ENCODE data around the gene ACP3.

DNA sequence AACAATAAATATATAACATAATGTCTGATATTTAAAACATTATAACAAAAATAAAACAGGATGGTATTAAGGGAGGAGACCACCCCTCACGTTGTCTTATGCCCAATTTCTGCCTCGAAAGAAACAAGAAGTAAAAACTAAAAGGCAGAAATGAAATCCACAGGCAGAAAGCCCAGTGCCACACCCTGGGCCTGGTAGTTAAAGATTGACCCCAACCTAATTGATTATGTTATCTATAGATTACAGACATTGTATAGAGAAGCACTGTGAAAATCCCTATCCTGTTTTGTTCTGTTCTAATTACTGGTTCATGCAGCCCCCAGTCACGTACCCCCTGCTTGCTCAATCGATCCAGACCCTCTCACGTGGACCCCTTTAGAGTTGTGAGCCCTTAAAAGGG is 22.3 kb upstream of the ACP3 start:
- TF ChIP-seq ZNF766 (CRISPR knock-in tag; IDR thresholded peaks at IDR 0.05; ENCODE audit: borderline replicate concordance) (no peak), CBFB (CRISPR knock-in tag; IDR thresholded peaks at IDR 0.05) (no peak), POLR2A (IDR thresholded peaks at IDR 0.05; ENCODE audit: insufficient read depth in 1 of 2, low read depth in 2 of 2, low read length in 2 of 2) (no peak)
- TF ChIP-seq, protein P1, sequence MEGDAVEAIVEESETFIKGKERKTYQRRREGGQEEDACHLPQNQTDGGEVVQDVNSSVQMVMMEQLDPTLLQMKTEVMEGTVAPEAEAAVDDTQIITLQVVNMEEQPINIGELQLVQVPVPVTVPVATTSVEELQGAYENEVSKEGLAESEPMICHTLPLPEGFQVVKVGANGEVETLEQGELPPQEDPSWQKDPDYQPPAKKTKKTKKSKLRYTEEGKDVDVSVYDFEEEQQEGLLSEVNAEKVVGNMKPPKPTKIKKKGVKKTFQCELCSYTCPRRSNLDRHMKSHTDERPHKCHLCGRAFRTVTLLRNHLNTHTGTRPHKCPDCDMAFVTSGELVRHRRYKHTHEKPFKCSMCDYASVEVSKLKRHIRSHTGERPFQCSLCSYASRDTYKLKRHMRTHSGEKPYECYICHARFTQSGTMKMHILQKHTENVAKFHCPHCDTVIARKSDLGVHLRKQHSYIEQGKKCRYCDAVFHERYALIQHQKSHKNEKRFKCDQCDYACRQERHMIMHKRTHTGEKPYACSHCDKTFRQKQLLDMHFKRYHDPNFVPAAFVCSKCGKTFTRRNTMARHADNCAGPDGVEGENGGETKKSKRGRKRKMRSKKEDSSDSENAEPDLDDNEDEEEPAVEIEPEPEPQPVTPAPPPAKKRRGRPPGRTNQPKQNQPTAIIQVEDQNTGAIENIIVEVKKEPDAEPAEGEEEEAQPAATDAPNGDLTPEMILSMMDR (CRISPR knock-in tag; IDR thresholded peaks at IDR 0.05), result no peak

Measured in HepG2 (cell line).